ENCODE measurements around the gene CBLB.
"Not testable (repeated sequence)": the region's sequence is repeated elsewhere in the genome, so short reads cannot be mapped to it uniquely, and the experiment has no call there.

CBLB gene

DNA sequence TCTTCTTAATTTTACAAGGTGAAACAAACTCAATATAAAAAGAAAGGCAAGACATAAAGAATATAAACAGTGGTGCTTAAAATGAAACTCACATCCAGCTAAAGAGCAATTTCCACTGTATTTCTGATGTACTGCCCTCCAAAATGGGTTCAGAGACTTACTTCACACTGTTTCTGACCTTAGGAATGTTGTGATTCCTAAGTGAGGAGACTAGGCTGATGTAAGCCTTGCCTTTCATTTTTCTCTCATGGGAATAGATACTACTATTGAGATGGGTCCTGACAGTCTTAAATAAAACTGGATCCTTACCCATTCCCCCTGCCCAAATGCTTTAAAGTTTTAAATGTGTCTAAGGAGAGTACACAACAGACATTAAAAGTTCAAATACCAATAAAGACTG, 86.9 kb downstream of the CBLB start:
- no peak for DNase-seq

DNA sequence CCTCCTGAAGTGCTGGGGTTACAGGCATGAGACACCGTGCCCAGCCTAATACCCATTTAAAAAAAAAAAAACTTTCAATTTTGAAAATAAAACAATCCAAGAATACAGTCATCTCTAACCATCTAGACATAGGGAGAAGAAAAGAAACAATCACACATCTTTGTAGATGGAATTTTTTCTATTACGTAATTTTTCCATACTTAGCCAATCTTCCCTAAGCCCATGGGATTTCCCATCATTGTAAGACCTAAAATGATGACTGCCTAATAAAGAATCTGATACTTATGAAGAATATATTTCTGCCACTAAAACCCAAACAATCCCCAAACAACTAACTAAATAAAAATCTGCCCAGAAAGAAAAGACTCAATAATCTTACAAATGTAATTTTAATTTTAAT, 88.7 kb downstream of the CBLB start:
- no peak for DNase-seq

DNA sequence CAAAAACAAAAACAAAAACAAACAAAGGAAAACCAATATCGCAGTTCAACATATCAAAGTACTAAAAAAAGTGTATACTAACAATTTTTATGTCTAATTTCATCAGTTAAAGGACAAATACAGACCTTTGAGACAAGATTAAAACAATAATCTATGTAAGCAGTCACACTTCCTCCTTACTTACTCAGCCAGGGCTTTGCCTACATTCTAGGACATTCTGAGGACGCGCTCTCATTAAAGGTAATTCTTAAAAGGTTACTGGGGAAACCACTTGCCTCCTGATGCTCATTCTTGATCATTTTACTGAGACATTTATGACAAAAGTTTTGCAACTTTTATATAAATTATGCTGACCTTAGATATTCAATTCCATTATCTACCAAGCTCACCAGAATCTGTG, 93.4 kb downstream of the CBLB start:
- DNase-seq: no peak

GRCh38 chr3:105774444-105775180, 94.2 kb downstream of the CBLB start:
- no peak for DNase-seq

GRCh38 chr3:105773291-105773690, 95.5 kb downstream of the CBLB start:
- no peak for DNase-seq

- DNase-seq: no peak
Observed at GRCh38 chr3:105772635-105773034, 96.2 kb downstream of the CBLB start.

DNA sequence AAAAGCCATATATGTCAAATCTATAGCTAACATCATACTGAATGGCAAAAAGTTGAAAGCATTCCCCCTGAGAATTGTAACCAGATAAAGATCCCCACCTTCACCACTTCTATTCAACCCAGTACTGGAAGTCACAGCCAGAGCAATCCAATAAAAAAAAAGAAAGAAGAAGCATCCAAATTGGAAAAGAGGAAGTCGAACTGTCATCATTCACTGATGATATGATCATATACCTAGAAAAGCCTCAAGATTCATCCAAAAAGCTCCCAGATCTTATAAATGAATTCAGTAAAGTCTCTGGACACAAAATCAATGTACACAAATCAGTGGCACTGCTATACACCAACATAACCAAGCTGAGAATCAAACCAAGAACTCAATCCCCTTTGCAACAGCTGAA, 97.4 kb downstream of the CBLB start:
- no peak for DNase-seq

- DNase-seq: no peak
Observed at GRCh38 chr3:105770410-105770809, 98.4 kb downstream of the CBLB start.

DNA sequence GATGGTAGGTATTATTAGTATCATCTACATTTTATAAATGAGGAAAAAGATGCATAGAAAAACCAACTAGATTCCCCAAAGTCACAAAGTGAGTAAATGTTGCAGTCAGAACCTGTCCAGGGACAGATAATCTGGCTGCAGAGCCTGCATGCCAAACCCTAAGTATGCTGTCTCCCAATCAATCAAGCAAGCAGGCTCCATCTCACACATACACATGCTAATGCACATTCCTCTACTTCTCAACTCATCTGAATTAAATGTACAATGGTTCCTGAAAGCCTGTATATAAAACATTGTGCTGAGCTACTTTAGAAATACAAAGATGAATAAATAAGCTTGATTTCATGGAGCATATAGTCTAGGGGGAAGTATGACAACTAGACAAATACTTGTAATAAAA, 101.0 kb downstream of the CBLB start:
- DNase-seq: no peak

GRCh38 chr3:105767216-105767615, 101.6 kb downstream of the CBLB start:
- DNase-seq: no peak

DNA sequence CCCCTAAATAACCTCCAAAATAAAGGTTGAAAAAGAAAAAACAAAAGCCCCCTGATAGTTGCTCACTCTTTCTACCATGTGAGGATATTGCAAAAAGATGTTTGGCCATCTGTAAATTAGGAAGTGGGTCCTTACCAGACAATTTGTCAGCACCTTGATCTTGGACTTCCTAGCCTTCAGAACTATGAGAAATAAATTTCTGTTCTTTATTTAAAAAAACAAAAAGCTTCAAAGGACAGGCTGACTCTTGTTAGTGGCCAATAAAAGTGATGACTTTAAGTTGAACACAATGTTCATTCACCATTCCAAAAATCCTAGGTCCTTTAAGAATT, 103.5 kb downstream of the CBLB start:
- no peak for DNase-seq

DNA sequence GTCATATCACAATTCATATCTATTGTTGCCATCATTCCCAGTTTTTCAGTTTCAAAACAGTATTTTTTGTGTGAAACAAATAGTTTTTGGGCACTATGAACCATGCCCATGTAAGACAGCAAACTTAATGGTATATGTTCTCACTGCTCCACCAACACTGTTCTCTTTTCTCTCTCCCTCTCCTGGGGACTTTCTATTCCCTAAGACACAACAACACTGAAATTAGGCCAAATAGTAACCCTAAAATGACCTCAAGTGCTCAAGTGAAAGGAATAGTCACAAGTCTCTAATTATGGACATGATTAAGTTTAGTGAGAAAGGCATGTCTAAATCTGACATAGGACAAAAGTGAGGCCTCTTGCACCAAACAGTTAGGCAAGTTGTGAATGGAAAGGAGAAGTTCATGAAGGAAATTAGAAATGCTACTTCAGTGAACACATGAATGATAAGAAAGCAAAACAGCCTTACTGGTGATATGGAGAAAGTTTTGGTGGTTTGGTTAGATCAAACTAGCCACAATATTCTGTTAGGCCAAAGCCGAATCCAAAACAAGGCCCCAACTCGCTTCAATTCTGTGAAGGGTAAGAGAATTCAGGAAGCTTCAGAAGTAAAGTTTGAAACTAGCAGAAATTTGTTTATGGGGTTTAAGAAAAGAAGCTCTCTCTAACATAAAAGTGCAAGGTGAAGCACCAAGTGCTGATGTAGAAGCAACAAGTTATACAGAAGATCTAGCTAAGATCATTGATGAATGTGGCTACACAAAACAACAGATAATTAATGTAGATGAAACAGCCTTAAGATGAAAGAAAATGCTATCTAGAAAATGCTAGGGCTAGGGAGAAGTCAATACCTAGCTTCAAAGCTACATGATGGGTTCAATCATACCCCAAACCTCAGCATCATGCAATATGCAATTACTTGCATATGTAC, 104.2 kb downstream of the CBLB start:
- no peak for DNase-seq

DNA sequence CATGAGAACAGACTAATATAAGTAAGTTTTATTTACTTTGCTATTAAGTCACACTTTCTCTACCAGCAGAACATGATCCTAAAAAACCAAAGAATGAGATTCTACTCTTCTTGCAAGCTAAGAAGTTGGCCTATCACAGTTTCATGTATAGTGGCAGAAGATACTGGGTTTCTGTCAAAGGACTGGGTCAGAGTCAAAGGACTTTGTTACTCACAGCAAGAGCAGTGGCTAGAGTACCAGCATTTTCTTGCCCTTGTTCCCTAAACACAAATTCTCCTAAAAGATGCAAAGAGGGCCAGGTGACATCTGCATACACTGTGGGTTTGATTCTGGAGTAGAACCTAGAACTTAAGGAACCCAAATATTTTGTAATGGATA, 105.2 kb downstream of the CBLB start:
- no peak for DNase-seq

DNA sequence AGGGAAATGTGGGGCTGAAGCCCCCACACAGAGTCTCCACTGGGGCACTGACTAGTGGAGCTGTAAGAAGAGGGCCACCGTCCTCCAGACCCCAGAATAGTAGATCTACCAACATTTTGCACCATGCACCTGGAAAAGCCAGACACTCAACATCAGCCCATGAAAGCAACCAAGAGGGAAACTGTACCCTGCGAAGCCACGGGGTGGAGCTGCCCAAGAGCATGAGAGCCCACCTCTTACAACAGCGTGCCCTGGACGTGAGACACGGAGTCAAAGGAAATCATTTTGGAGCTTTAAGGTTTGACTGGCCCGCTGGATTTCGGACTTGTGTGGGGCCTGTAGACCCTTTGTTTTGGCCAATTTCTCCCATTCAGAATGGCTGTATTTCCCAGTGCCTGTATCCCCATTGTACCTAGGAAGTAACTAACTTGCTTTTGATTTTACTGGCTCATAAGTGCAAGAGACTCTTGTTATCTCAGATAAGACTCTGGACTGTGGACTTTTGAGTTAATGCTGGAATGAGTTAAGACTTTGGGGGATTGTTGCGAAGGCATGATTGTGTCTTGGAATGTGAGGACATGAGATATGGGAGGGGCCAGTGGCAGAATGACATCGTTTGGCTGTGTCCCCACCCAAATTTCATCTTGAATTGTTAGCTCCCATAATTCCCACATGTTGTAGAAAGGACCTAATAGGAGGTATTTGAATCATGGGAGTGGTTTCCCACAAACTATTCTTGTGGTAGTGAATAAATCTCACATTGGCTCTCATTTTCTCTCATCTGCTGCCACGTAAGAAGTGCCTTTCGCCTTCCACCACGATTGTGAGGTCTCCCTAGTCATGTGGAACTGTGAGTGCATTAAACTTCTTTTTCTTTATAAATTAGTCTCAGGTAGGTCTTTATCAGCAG, 105.8 kb downstream of the CBLB start:
- DNase-seq: no peak

DNA sequence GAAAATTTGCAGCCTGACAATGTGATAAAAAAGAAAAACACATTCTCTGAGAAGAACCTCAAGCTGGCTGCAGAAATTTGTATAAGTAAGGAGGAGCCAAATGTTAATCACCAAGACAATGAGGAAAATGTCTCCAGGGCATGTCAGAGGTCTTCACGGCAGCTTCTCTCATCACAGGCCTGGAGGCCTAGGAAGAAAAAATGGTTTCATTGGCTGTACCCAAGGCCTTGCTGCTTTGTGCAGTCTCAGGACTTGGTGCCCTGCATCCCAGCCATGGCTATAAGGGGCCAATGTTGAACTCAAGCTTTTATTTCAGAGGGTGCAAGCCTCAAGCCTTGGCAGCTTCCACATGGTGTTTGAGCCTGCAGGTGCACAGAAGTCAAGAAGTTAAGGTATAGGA, 106.6 kb downstream of the CBLB start:
- not testable (repeated sequence) for DNase-seq

DNA sequence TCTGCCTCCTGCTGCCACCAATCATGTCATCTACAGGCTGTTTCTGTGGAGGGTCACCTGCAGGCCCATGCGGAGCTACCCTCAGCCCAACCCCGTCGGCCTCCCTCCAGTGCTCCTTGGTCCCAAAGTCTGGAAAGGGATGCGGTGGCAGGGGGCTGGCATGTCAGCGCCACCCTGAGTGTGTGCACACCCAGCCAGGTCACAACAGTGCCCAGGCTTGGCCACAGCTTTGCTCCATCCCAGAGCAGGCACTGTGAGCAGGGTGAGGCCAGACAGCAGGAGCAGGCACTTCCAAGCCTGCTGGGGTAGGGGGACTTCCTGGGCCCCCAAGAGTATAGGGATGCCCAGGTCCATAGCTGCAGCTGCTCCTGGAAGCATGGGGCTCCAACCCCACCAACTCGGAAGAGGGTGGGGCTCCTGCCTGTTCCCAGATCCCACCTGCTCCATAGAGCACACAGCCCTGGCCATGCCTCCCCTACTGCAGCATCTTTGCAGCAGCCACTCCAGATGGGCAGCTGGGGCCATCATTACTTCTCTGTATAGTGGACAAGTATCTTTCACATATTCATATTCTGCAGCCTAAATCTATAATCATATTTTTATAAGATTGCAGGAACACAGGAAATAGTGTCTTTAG, 109.3 kb downstream of the CBLB start:
- no peak for DNase-seq

GRCh38 chr3:105758451-105758850, 110.4 kb downstream of the CBLB start:
- no peak for DNase-seq

DNA sequence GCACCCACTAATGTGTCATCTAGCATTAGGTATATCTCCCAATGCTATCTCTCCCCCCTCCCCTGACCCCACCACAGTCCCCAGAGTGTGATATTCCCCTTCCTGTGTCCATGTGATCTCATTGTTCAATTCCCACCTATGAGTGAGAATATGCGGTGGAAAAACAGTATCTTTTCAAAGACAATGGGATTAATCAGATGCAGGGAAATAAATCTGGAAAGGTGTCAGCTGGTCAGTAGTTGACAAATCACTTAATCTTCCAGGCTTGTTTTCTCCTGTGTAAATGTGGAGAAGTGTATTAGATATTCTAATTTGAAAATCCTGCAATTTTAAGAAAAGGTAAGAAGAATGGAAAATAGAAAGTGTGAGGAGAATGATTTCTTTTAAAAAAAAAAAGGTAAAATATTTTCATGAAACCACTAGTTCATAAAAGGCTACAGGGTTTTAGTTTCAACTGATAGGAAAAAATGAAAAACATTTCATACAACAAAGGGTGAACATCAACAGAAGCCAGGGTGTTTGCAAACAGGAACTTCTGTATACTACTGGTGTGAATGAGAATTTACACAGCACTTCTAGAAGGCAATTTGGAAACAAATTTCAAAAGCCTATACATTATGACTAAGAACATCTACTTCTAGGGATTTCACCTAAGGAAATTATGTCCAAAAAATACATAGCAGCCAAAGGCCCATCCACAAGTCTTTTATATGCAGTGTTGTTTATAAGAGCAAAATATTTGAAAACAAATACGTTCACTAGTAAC, 113.5 kb downstream of the CBLB start:
- no peak for DNase-seq

- no peak for DNase-seq
Observed at GRCh38 chr3:105752791-105753415, 115.9 kb downstream of the CBLB start.

DNA sequence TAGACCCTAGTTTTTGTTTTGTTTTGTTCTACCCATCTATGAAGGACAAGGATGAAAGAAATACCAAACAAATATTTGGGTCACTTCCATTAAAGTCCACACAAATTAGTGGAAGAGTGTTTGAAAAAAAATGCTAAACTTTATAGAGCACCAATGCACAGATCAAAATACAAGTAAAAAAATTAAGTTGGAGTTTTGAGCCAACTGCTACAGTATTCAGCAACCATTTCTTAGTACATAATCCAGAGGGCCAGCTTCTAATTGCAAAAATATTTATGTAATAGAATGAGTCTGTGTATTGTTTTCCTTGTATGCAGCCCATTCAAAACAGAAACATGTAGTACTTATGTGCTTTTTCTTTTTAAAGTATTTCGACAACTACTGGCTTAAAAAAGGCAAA, 121.1 kb downstream of the CBLB start:
- DNase-seq: no peak

DNA sequence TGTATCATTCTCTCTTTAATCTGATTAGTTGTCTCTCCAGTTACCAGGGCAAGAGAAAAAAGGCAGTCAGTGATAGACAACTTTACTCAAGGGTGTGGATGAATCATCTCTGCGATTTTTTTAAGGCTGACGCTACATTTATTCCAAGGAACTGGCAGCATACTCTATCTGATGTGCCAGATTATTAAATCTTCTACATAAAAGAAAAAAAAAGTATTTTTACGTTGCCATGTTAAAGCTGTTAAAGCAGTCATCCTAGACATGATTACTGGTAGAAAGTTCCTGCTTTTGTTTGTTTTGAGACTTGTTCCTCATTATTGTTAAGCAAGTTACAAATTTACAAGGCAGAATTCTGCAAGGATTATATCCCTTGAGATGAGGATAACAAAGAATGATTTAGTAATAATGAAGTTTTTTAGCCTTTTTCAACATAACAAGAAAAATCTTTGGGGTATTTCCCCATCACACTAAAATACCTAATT, 121.7 kb downstream of the CBLB start:
- no peak for DNase-seq

Measured in stimulated activated CD4-positive, alpha-beta T cell treated with anti-CD3 and anti-CD28 coated beads, Interleukin-1b, Interleukin-23, amount 100 ng/mL, for 48 hours (primary cell).